ELR (cell line): ENCODE measurements around the gene LNPEP.
"Not testable (repeated sequence)": the region's sequence is repeated elsewhere in the genome, so short reads cannot be mapped to it uniquely, and the experiment has no call there.

Experiments used
- DNase-seq: peaks from one replicate; pipeline ENCODE4 v3.0.0-alpha.2; 2015; ENCODE audit warnings: low read depth

The LNPEP gene

DNA sequence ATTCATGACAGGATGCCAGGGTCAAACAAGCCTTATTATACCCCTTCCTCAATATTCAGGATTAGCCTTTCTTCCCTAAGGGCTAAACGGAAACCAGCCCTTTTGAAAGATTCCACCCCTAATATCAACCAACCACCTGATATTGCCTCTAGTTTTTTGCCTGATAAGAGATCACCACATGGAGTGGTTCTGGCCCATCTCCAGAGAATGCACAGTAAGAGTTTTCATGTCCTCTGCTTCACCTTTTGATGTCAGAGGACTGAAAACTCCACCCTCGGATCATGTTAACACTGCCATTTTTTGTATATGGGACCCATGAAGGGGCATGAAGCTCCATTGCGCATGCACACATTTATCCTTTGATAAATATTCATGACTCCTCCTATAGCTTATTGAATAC lies 5.8 kb upstream of the LNPEP start:
- DNase-seq = no peak

DNA sequence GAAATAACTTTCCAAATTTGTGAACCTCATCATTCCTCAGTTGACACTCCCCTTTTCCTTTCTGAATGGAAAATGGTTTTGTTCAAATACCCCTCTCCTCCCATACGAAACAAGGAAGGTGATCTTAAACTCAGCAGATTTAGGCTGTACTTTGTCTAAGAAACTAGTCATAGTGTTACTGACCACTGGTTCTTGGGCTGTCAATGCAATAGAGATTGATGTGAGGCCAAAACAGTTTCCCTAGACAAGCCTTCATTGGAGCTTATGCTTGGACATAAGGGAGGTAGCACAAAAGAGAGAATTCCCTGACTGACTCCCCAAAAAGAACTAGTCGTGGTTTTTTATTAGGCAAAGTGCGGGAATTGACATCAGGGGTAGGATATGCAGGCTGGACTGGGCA lies 5.3 kb upstream of the LNPEP start:
- no peak for DNase-seq

DNA sequence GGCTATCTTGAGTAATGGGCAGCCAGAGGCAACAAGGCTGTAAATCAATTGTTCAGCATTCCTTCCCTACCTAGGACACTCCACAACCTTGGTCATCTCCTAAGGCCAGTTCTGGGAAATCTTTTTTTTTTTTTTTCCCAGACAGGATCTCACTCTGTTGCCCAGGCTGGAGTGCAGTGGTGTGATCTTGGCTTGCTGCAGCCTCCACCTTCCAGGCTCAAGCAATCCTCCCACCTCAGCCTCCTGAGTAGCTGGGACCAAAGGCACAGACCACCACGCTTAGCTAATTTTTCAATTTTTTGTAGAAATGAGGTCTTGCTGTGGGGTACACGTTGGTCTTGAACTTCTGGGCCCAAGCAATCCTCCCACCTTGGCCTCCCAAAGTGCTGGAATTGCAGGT lies 4.8 kb upstream of the LNPEP start:
- not testable (repeated sequence) for DNase-seq

DNA sequence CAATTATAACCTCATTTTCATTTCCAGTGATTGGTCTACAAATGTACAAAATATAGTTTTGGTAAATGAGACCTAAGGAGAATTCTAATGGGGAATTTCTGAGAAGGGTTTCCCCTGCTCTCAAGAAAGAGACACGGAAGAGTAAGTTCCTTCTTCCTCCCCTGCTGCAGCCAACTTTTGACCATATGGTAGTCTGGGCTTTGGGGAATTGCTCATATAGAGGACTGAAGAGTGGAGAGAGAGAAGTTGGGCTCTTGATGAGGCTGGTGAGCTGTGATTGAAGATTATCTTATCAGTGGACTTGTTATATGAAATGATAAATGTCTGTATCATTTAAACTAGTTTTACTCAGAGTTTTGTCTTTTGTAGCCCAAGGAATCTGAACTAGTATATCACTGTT lies 4.3 kb upstream of the LNPEP start:
- DNase-seq = no peak

DNA sequence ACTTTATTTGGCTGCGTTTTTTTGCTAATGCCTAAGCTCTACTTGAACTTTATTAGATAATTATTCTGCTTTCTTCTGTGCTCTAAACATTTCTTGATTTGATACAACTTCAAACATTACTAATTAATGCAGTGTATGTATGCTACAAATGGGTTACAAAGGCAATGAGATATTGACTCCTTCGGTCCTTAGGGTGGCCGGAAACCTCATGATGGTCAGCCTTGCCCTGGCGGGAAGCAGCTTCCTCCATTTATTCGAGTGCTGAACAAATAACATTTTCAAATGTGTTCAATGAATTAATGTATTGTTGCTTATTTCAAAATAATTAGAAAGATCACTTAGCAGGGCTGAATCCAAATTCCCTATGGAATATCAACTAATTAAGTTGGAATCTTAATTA lies 3.9 kb upstream of the LNPEP start:
- no peak for DNase-seq

DNA sequence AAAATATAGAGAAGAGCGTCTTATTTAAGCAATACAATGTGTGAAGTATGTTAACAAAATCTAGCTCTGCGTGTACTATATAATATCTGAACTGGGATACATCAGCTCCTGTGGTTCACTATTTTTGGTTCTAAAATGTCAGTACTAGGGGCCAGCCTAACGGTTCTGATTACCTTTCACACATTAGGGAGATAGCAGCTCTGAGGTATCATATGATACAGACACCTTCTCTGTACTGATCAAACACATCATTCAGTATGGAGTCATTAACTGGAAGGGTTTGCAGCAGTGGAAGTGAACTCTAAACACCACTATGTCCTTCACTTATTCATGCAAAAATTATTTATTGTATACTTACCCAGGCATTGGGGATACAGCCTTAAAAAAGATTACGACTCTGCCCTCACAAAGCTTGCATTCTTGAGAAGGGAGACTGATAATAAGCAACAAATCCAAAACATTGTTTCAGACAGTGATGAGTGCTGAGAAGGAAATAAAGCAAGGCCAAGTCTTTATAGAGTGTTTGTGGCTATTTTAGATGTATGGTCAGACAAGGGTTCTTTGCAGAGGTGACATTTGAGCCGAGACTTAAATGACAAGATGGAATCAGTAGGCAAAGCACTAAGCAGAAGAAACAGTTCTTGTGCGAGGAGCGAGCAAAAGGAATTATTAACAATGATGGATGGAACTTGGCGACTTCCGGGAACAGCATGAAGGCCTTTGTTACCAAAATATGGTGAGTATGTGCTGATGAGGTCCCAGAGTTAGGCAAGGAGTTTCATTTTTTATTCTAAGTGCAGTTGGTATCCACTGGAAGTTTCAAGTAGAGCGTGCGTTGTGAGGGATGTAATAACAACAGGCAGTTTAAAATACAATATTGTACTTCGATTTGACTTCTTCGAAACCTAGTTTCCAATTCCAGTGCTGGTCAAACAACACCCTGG lies 1.8 kb upstream of the LNPEP start:
- DNase-seq = peak; percentile 49

DNA sequence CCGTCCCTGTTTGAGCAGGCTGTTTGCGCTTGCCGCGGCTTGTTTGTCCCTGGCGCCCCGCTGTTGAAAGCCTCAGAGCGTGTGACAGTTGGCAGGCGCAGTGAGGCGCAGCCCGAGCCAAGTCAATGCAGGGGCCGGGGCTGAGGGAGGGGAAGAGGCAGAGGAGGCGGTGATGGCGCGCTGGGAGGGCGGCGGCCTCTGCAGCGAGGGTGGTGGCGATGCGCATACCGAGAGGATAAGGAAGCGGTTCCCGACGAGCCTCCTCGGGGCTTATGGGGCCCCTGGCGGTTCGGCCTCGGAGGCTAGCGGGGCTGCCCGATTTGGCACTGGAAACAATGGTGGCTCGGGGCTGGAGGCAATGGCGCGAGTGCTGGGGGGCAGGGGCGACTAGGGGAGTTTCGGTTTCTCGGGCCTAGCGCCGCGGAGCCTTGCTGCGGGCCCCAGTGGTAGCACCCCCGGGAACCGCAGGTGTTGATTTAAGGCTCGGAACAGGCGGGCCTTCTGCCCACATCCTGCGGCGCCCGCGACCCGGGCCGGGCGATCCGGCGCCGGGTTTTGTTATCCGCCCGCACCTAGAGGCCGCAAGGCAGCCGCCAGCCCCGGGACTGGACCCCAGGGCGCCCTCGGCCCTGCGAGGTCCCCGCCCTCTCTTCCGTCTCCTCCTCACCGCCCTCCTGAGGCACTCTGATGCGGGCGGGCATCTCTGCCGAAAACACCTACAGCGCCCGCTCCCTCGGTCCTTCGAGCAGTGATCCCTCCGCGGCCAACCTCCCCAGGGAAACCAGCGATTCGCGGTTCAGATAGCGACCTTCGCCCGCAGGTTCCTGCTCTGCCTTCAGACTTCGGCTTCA lies 947 bp upstream of the LNPEP start:
- peak; percentile 96 for DNase-seq

DNA sequence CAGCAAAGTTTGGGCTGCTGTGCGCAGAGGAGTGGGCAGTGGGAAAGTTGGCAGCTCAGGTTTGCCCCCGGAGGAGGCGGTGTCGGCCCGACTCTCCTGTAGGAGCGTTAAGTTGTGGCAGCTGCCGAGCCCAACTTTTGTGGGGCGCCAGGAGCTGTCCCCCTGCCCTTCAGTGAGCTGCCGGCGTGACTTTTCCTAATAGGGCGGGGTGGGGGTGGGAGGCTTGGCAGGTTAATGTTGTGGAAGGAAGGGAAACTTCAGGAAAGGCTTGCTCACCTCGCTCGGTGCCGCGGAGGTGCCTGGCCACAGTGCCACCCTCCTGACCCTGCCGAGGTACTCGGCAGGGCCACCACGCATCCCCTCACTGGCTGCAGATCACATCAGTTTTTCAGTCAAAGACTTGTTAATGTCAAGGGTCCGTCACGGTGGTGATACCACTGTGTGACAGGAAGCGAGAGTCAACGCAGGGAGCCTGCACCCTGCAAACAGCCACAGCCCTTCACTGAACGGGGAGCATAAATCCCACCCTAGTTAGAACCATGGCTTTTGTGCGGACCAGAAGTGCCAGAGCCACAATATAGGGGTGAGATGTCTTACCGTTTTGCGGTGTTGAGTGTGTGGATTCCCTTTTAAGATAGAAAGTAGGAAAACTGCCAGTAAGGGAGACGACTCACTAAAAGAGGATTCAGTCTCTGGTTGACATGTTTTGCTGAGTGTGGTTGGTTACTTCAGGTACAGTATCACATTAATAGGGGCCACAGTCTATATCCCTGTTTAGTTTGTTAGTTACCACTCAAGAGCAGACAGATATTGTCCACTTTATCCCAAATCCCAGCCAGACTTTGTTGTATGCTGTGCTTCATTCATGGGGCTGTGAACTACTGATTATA lies 796 bp downstream of the LNPEP start:
- peak; percentile 49 for DNase-seq

DNA sequence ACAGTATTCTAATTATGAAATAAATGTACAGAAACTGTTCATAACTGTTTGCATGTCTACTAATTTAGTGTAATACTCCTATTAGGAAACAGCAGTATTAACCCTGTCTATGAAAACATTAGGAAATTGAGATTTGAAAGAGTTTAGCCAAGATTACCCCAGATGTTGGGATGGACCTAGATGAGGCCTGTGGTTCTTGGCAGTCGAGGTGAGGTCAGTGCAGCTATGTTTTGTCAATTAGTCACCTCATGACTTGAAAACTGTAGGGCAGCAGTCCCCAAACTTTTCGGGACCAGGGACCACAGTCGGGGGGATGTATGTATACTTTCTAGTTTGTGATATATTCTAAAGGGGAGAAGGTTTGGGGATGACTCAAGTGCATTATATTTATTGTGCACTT lies 4.7 kb downstream of the LNPEP start:
- DNase-seq = peak; percentile 23

DNA sequence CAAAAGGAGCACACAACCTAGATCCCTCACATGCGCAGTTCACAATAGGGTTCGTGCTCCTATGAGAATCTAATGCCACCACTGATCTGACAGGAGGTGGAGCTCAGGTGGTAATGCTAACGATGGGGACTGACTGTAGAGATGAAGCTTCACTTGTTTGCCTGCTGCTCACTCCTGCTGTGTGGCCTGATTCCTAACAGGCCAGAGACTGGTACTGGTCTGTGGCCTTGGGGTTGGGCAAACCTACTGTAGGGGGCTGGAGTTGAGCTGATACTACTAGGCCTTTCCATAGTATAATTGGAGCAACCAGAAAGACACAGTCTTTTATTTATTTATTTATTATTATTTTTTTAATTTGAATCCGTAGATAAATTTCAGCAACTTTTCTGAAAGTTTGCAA lies 5.3 kb downstream of the LNPEP start:
- no peak for DNase-seq

DNA sequence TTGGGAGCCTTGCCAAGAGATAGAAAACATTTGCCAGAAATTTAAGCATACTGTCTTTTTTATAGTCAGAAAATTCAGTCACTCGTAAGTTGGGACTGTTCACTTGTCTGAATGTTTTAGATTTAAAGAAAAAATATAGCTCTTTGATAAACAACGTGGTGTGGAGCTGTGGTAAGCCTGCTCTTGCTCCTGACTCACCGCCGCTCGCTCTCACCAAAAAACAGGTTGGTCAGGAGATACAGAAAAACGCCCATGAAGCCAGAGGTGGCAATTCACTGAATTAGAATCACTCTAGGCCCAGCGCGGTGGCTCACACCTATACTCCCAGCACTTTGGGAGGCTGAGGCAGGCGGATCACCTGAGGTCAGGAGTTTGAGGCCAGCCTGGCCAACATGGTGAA lies 6.2 kb downstream of the LNPEP start:
- no peak for DNase-seq

DNA sequence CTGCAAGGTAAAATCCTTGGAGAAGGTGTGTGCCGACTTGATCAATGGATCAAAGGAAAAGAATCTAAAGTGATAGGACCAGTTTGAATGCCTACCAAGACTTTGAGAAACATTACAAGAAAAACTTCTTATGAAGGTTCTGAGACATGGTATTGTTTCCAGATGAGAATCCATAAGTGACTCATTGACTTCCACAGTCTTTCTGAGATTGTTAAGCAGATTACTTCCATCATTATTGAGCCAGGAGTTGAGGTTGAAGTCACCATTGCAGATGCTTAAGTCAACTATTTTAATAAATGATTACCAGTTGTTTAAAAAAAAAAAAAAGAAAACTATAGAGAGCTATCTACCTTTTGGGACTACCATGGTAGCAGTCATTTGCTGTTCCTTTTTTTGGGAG lies 7.0 kb downstream of the LNPEP start:
- peak; percentile 64 for DNase-seq

DNA sequence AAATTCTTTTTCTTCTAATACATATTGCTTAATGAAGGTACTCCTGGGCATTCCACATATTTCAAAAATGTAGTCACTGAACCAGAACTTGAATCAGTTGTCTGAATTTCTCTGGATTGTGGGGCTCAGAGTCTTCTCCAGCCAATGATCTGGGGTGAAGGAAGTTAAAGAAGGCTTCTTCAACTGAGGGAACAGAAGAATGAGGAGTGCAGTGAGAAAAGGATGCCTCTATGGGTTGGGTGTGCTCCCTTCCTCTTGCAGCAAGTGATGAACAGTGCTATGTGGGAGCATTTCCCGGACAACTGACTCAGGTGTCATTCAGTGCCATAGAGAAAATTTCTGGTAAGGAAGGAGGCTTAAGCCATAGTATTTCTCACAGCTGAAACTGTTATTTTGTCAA lies 7.9 kb downstream of the LNPEP start:
- no peak for DNase-seq

DNA sequence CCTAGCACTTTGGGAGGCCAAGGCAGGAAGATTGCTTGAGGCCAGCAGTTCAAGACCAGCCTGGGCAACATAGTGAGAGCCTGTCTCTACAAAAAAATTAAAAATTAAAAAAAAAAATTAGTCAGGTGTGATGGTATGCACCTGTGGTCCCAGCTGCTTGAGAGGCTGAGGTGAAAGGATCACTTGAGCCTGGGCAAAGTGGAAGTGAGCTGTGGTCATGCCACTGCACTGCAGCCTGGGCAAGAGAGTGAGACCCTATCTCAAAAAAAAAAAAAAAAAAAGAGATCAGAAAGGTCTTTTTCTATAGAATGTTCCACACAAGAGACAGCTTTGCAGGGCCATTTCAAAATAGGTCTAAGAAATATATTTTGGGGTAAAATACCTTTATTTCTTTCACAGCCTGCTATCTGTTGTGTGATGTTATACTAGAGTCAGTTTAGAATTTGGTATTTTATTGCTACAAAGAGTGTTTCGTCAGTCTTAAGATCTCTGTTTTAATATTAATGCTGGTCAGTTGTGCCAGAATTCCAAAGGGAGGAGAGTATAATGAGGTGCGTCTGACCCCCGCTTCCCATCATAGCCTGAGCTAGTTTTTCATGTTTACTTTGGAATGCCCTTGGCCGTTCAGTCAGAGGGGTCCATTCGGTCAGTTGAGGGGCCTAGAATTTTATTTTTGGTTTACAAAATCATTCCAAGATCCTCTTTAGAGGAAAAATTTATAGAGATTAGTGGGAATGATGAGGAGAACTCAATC lies 9.4 kb downstream of the LNPEP start:
- DNase-seq = no peak

DNA sequence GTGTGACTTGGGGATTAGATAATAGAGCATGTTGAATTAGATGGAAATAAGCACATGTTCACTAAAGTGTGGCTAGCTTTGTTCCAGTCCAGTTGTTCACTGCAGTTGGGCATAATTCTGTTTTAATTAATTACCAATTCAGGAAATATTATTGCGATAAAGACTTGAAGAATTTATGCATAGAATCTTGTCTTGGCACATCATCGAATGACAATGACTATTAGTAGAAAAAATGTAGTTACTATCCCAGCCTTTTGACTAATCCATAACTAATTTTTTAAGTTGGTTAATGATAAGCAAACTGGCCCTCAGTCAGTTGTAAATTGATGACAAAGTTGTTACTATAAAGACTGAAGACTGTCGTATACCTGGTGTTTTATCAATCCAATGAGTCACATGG lies 10.5 kb downstream of the LNPEP start:
- peak; percentile 20 for DNase-seq

DNA sequence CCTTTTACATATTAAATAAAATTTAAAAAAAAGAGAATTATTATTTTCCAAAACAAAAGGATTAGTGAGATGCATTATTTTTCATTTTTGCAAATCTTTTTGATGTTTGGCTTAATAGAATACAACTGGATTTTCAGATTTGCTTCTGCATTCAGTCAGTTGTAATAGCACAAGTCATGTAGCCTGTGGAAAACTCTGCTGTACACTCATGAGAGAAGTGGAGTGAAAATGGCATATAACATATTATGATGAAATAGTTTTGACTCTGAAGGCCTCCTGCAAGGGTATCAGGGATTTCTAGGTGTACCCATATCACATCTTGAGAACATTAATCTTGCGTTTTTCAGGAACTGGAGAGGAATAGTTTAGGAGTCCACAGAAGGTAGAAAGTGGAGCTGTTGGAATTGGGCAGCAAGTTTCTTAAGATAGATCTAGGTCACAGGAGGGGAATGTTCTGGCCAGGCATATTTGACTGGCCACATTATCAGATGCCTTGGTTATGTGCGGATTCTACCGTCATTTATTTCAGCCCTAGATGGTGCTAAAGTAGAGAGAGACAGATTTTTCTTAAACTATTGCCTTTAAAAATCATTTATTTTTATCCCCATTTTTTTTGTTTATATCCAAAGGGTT lies 16.4 kb downstream of the LNPEP start:
- no peak for DNase-seq

DNA sequence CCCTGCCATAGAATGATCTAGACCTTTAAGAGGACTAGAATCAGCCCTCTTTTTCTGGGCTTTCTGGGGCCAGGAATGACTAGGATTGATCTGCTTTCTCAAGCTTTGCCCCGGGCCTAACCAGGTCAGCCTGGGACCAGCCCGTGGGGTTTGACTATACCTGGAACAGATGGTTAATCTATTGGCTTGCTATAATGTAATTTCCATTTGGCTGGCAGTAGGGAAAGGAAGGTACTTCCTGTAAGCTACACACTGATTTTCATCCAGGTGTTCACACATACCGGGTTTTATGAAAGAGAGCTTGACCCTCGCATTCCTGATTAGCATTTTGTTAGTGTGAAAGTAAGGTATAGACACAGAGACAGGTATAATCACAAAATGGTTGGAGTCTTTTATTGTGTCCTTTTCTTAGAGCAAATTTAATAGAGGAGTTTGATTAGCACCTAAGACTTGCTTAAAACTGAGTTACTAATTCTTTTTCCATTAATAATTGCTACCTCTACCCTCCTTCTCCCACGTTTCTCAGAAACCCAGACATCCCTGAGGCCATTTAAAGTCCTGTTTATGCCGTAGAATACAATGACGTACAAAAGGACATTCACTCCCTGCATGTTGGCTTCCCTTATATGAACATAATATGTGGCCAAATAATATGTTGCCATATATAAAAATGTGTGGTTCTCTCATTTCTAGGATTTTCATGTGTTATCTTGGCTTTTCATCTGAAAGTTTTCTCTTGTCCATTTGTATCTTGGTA lies 17.3 kb downstream of the LNPEP start:
- DNase-seq = no peak

DNA sequence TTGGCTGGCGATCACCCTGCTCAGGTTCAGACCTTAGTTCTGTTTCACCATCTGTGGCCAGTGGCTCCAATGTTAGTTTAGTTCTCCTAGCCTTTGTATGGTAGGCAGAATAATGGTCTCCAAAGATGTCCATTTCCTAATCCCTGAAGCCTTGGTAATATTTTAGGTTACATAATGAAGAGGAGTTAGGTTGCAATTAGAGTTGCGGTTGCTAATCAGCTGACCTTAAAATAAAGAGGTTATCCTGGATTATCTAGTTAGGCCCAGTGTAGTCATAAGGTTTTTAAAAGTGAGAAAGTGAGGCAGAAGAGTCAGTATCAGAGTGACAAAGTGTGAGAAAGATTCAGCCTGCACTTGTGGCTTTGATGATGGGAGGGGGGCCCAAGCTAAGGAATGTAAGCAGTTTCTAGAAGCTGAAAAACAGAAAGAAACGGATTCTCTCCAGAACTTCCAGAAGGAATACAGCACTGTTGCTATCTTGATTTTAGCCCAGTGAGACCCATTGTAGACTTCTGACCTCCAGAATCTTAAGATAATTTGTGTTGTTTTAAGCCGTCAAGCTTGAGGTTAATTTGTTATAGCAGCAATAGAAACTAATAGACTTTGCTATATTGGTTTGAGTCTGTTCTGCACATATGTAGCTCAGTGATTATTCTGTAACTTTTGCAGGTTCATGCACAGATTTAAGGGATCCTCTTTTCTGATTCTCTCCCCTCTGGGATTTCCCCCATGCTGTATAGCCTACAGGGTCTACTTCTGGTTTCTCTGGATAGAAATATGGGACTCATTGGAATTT lies 21.6 kb downstream of the LNPEP start:
- no peak for DNase-seq

DNA sequence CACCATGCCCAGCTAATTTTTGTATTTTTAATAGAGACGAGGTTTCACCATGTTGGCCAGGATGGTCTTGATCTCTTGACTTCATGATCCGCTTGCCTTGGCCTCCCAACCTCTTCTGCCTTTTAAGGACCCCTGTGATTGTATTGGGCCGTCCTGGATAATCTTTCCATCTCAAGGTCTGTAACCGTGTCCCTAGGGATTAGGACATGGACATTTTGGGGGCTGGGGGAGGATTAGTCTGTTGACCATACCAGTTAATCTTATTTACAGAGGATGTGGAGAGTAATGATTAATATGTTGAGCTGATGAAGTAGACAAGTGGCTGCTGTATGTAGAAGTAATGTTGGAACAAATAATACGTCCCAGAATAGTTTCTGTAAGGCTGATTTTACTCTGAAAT lies 23.1 kb downstream of the LNPEP start:
- no peak for DNase-seq
